IMR-90 (cell line): Measurements from ENCODE around the gene P2RY2. TPM values are rescaled to one million over a fixed set of nuclear protein-coding genes. Genes with fewer than 3 reads are reported as not detected.

Experiments used
- ATAC-seq: fragments of 200-7000 bp; cut with Tn5 transposase; 2 replicates; pipeline ENCODE4 v1.9.1; 2020; ENCODE audit warnings: low read depth, mild to moderate bottlenecking, moderate library complexity
- BruUV-seq: library from RNA; stranded (reverse); fragments of 400-500 nt; replicated peaks from 2 replicates; lab custom pipeline; 2021; lab: Mats Ljungman, UMichigan
- CTCF ChIA-PET: fragments of 300-600 bp; formaldehyde crosslinking; extraction: SDS; loops from one replicate; lab custom pipeline; 2021; ENCODE audit warnings: antibody characterized with exemption; lab: Yijun Ruan, JAX
- POLR2A ChIA-PET: fragments of 300-600 bp; sonication (Branson Sonifier 250); formaldehyde crosslinking; loops from one replicate; lab custom pipeline; 2022; ENCODE audit warnings: antibody characterized with exemption; ENCODE audit not compliant: unreplicated experiment; lab: Charles Lee
- DNase-seq: peaks from one replicate; pipeline ENCODE4 v3.0.0; 2013
- H2AFZ ChIP-seq: replicated peaks from 2 replicates; pipeline ENCODE3; 2013; ENCODE audit warnings: low read length, mild to moderate bottlenecking; ENCODE audit not compliant: poor library complexity
- H2AK5ac ChIP-seq: 2 replicates; pipeline ENCODE4 v1.6.1; 2013; ENCODE audit warnings: low read depth, low read length, inconsistent platforms
- H2AK9ac ChIP-seq: replicated peaks from 2 replicates; pipeline ENCODE3; 2013; ENCODE audit warnings: mild to moderate bottlenecking, low read depth, low read length, moderate library complexity; ENCODE audit not compliant: poor library complexity
- H2BK120ac ChIP-seq: 2 replicates; pipeline ENCODE4 v1.6.1; 2013; ENCODE audit warnings: low read depth, low read length, inconsistent platforms
- H2BK15ac ChIP-seq: 3 replicates; pipeline ENCODE4 v1.6.1; 2013; ENCODE audit warnings: low read depth, low read length, inconsistent platforms
- H2BK20ac ChIP-seq: 2 replicates; pipeline ENCODE4 v1.6.1; 2013; ENCODE audit warnings: low read depth, mild to moderate bottlenecking, inconsistent platforms, low read length, moderate library complexity
- H2BK5ac ChIP-seq: 2 replicates; pipeline ENCODE4 v1.6.1; 2013; ENCODE audit warnings: mild to moderate bottlenecking, low read depth, low read length, inconsistent platforms; ENCODE audit not compliant: poor library complexity, severe bottlenecking
- H3K14ac ChIP-seq: replicated peaks from 2 replicates; pipeline ENCODE4 v1.6.1; 2013; ENCODE audit warnings: low read depth, low read length, inconsistent platforms
- H3K18ac ChIP-seq: 2 replicates; pipeline ENCODE4 v1.6.1; 2013; ENCODE audit warnings: low read depth, low read length, control low read depth
- H3K23ac ChIP-seq: 2 replicates; pipeline ENCODE4 v1.6.1; 2013; ENCODE audit warnings: low read depth, low read length, inconsistent platforms
- H3K27ac ChIP-seq: 2 replicates; pipeline ENCODE4 v1.5.1; 2013; ENCODE audit warnings: mild to moderate bottlenecking, control low read depth, low read length; ENCODE audit not compliant: insufficient read depth
- H3K27me3 ChIP-seq: 2 replicates; pipeline ENCODE4 v1.6.1; 2013; ENCODE audit warnings: low read length; ENCODE audit not compliant: control insufficient read depth, insufficient read depth
- H3K36me3 ChIP-seq: 2 replicates; pipeline ENCODE4 v1.6.1; 2013; ENCODE audit warnings: low read length, mixed read lengths; ENCODE audit not compliant: control insufficient read depth, insufficient read depth
- H3K4ac ChIP-seq: 2 replicates; pipeline ENCODE4 v1.6.1; 2013; ENCODE audit warnings: low read depth, low read length, inconsistent platforms
- H3K4me1 ChIP-seq: 2 replicates; pipeline ENCODE4 v1.6.1; 2013; ENCODE audit warnings: low read length, mixed read lengths; ENCODE audit not compliant: control insufficient read depth, insufficient read depth
- H3K4me2 ChIP-seq: 2 replicates; pipeline ENCODE4 v1.6.1; 2013; ENCODE audit warnings: low read depth, mild to moderate bottlenecking, control low read depth, low read length, moderate library complexity
- H3K4me3 ChIP-seq: 2 replicates; pipeline ENCODE4 v1.5.1; 2013; ENCODE audit warnings: low read depth, mild to moderate bottlenecking, control low read depth, low read length, moderate library complexity; ENCODE audit not compliant: insufficient read depth
- H3K56ac ChIP-seq: 2 replicates; pipeline ENCODE4 v1.6.1; 2013; ENCODE audit warnings: low read length, inconsistent platforms; ENCODE audit not compliant: insufficient read depth; ENCODE audit errors: extremely low read depth
- H3K79me1 ChIP-seq, 2 experiments: 2 replicates each; pipeline ENCODE4 v1.6.1; 2013; ENCODE audit warnings: low read length in 2 of 2, inconsistent platforms in 1 of 2, low read depth in 1 of 2
- H3K9ac ChIP-seq: 2 replicates; pipeline ENCODE4 v1.6.1; 2013; ENCODE audit warnings: low read depth, low read length, control low read depth
- H3K9me1 ChIP-seq: 2 replicates; pipeline ENCODE4 v1.6.1; 2013; ENCODE audit warnings: low read length, inconsistent platforms; ENCODE audit not compliant: insufficient read depth
- H3K9me3 ChIP-seq: 2 replicates; pipeline ENCODE4 v1.6.1; 2013; ENCODE audit warnings: low read length; ENCODE audit not compliant: control insufficient read depth, insufficient read depth
- H4K20me1 ChIP-seq: 2 replicates; pipeline ENCODE4 v1.6.1; 2013; ENCODE audit warnings: low read length, inconsistent platforms; ENCODE audit not compliant: insufficient read depth
- H4K5ac ChIP-seq: 2 replicates; pipeline ENCODE4 v1.6.1; 2013; ENCODE audit warnings: mild to moderate bottlenecking, low read depth, low read length, control low read depth
- H4K8ac ChIP-seq, 2 experiments: 2 replicates each; pipeline ENCODE4 v1.6.1; 2013; ENCODE audit warnings: low read depth in 2 of 2, low read length in 2 of 2, control low read depth in 1 of 2, inconsistent platforms in 1 of 2
- H4K91ac ChIP-seq: 2 replicates; pipeline ENCODE4 v1.6.1; 2013; ENCODE audit warnings: low read depth, low read length, inconsistent platforms; ENCODE audit not compliant: insufficient read depth
- CEBPB ChIP-seq: IDR thresholded peaks from 2 replicates; pipeline ENCODE4 v1.6.1; 2012; ENCODE audit warnings: low read depth, low read length, improper control_type of control experiment
- POLR2A ChIP-seq: IDR thresholded peaks from 2 replicates; pipeline ENCODE4 v1.6.1; 2012; ENCODE audit warnings: mild to moderate bottlenecking, low read depth, low read length
- WGBS, 2 experiments: methylation state at CpG; one replicate each; pipeline versions ENCODE4 v1.1.5 to v1.1.7; 2013; ENCODE audit warnings: missing lambda C conversion rate in 2 of 2; ENCODE audit not compliant: insufficient read length in 1 of 2; ENCODE audit errors: extremely low coverage in 2 of 2; 5-methylcytosine and 5-hydroxymethylcytosine counted together
- dilution Hi-C: fragments of 300-500 bp; cut with HindIII; formaldehyde crosslinking; loops from one replicate; pipeline ENCODE4 v1.14.3; 2018; ENCODE audit warnings: low sequenced_read_pairs; ENCODE audit not compliant: unreplicated experiment
- in situ Hi-C: fragments of 300-500 bp; cut with MboI; formaldehyde crosslinking; loops from 3 replicates; pipeline ENCODE4 v1.14.3; 2019; ENCODE audit warnings: low sequenced_read_pairs, inconsistent platforms, mixed read lengths
- intact Hi-C: fragments of 100-400 bp; cut with micrococcal nuclease; formaldehyde crosslinking; loops from 2 replicates; pipeline ENCODE4 v1.10.0; 2022
- polyA plus RNA-seq, 3 experiments: library from polyadenylated mRNA; depleted of rRNA; stranded (reverse); fragments of >200 nt; gene quantifications; 2 replicates each; pipeline ENCODE4 v1.2.3, GENCODE V29; 2012; ENCODE audit warnings: low replicate concordance in 1 of 3
- total RNA-seq: library from RNA; depleted of rRNA; stranded (reverse); fragments of >200 nt; gene quantifications from 2 replicates; pipeline ENCODE4 v1.2.3, GENCODE V29; 2012
- TF ChIP-seq, protein P1 (sequence below): fragments of 150-350 bp; IDR thresholded peaks from 2 replicates; pipeline ENCODE4 v1.6.1; 2017; ENCODE audit warnings: mild to moderate bottlenecking, antibody characterized with exemption, low read length, low read depth

P2RY2 gene
- total and polyA plus RNA-seq, 2 of the 4 experiments (the other 2 are of a cell fraction): not detected

GRCh38 chr11:73217131-73217809, 811 bp upstream of the P2RY2 start:
- DNase-seq: no peak

More at GRCh38 chr11:73217131-73217809, 811 bp upstream of the P2RY2 start:
- Histone ChIP-seq H2BK15ac (no peak overlapping the region), H2AK5ac (no peak overlapping the region), H2BK5ac (no peak overlapping the region), H3K14ac (no peak overlapping the region), H3K9me1 (no peaks in the 10 kb centered on the region; the same call in 1 of the 2 replicates), H3K4me3 (no peak overlapping the region), H3K4me1 (no peaks in the 10 kb centered on the region; the same call in 1 of the 2 replicates), H4K91ac (no peak overlapping the region), H3K27me3 (peaks cover 50% of the 10 kb centered on the region), H4K5ac (no peak overlapping the region), H4K8ac (no peak overlapping the region), H3K56ac (no peak overlapping the region), H3K4me2 (no peak overlapping the region), H3K4ac (no peak overlapping the region), H3K23ac (no peak overlapping the region), H3K9ac (no peak overlapping the region), H3K79me1 (no peaks in the 10 kb centered on the region), H3K36me3 (no peaks in the 10 kb centered on the region), H2BK20ac (no peak overlapping the region), H2AK9ac (no peak overlapping the region), H3K18ac (no peak overlapping the region), H3K27ac (no peak overlapping the region), H4K20me1 (no peaks in the 10 kb centered on the region), H2AFZ (peak overlapping the region; percentile 90), H3K9me3 (no peaks in the 10 kb centered on the region), H2BK120ac (no peak overlapping the region)
- TF ChIP-seq POLR2A (no peak), CEBPB (no peak)
- TF ChIP-seq, protein P1, sequence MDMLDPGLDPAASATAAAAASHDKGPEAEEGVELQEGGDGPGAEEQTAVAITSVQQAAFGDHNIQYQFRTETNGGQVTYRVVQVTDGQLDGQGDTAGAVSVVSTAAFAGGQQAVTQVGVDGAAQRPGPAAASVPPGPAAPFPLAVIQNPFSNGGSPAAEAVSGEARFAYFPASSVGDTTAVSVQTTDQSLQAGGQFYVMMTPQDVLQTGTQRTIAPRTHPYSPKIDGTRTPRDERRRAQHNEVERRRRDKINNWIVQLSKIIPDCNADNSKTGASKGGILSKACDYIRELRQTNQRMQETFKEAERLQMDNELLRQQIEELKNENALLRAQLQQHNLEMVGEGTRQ: no peak
- 90% methylated on average over 10 of the region's 15 CpGs; no CpG with 5 or more reads in 1 of the 2 experiments for WGBS, 2 experiments
- ChIA-PET POLR2A (no interaction called here), CTCF (interaction anchor here (0.5 kb wide), 1 partner anchor 404 kb away, joined by 3 read pairs; no protein-coding TSS in a partner anchor)
- intact Hi-C loops: no loop called here
- in situ Hi-C loops: no loop called here
- ATAC-seq: no peak
- no TSS peak for BruUV-seq
- dilution Hi-C loops: no loop called here
